ENCODE data around the gene HMGXB3. TPM values are rescaled to one million over a fixed set of nuclear protein-coding genes. Genes with fewer than 3 reads are reported as not detected.

Gene HMGXB3
- total RNA-seq, 2 donors from 2014 or later, result 49.2 to 50.1 TPM

- H3K27ac ChIP-seq, result peak overlapping the region; percentile 58 to 80
- no peak for TF ChIP-seq CTCF (IDR thresholded peaks at IDR 0.05)
- no peaks in the 10 kb centered on the region for H3K27me3 ChIP-seq (replicated peaks; ENCODE audit: insufficient read depth)
- no peaks in the 10 kb centered on the region for H3K36me3 ChIP-seq
- peaks cover 6 to 16% of the 10 kb centered on the region in 2 donors for H3K4me1 ChIP-seq (ENCODE audit: control insufficient read depth in 1 of 2, low read depth in 2 of 2)
- ATAC-seq (ENCODE audit: insufficient number of reproducible peaks, low FRiP score, low read depth) (no peak), DNase-seq (ENCODE audit: low spot score) (no peak)
- H3K4me3 ChIP-seq, result peak overlapping the region; percentile 98
- no peaks in the 10 kb centered on the region for H3K9me3 ChIP-seq
Observed at GRCh38 chr5:149961186-149961685, 39.3 kb upstream of the HMGXB3 start.

GRCh38 chr5:149961957-149962409 is 38.6 kb upstream of the HMGXB3 start:
- no peak for DNase-seq (ENCODE audit: low spot score)
- peaks cover 6 to 16% of the 10 kb centered on the region in 2 donors for H3K4me1 ChIP-seq (ENCODE audit: control insufficient read depth in 1 of 2, low read depth in 2 of 2)
- H3K27me3 ChIP-seq (replicated peaks; ENCODE audit: insufficient read depth), result no peaks in the 10 kb centered on the region
- H3K4me3 ChIP-seq, result no peak overlapping the region
- no peak overlapping the region for H3K27ac ChIP-seq
- TF ChIP-seq CTCF (IDR thresholded peaks at IDR 0.05), result peak; percentile 51
- H3K36me3 ChIP-seq, result no peaks in the 10 kb centered on the region
- no peak for ATAC-seq (ENCODE audit: insufficient number of reproducible peaks, low FRiP score, low read depth)
- H3K9me3 ChIP-seq, result no peaks in the 10 kb centered on the region

- Histone ChIP-seq H3K9me3 (no peaks in the 10 kb centered on the region), H3K27me3 (replicated peaks; ENCODE audit: insufficient read depth) (no peaks in the 10 kb centered on the region), H3K4me1 (ENCODE audit: control insufficient read depth in 1 of 2, low read depth in 2 of 2) (peaks cover 6 to 16% of the 10 kb centered on the region in 2 donors), H3K27ac (no peak overlapping the region), H3K36me3 (no peaks in the 10 kb centered on the region), H3K4me3 (no peak overlapping the region)
- no peak for TF ChIP-seq CTCF (IDR thresholded peaks at IDR 0.05)
- ATAC-seq (ENCODE audit: insufficient number of reproducible peaks, low FRiP score, low read depth) (no peak), DNase-seq (ENCODE audit: low spot score) (no peak)
Observed at GRCh38 chr5:149962601-149963300, 37.8 kb upstream of the HMGXB3 start.

GRCh38 chr5:149963729-149964128 is 36.8 kb upstream of the HMGXB3 start:
- no peak for TF ChIP-seq CTCF (IDR thresholded peaks at IDR 0.05)
- no peak for ATAC-seq (ENCODE audit: insufficient number of reproducible peaks, low FRiP score, low read depth)

GRCh38 chr5:149966946-149967345 is 33.6 kb upstream of the HMGXB3 start:
- no peak for DNase-seq (ENCODE audit: low spot score)
- no peaks in the 10 kb centered on the region for H3K4me1 ChIP-seq (ENCODE audit: control insufficient read depth in 1 of 2, low read depth in 2 of 2)
- no peak for ATAC-seq (ENCODE audit: insufficient number of reproducible peaks, low FRiP score, low read depth)
- no peak for TF ChIP-seq CTCF (IDR thresholded peaks at IDR 0.05)
- no peaks in the 10 kb centered on the region for H3K36me3 ChIP-seq
- H3K27ac ChIP-seq, result no peak overlapping the region
- H3K27me3 ChIP-seq (replicated peaks; ENCODE audit: insufficient read depth), result no peaks in the 10 kb centered on the region
- no peaks in the 10 kb centered on the region for H3K9me3 ChIP-seq
- no peak overlapping the region for H3K4me3 ChIP-seq

More at GRCh38 chr5:149963729-149964128, 36.8 kb upstream of the HMGXB3 start:
- H3K4me1 ChIP-seq (ENCODE audit: control insufficient read depth in 1 of 2, low read depth in 2 of 2), result peaks cover 6 to 16% of the 10 kb centered on the region in 2 donors
- no peak overlapping the region for H3K27ac ChIP-seq
- no peaks in the 10 kb centered on the region for H3K9me3 ChIP-seq
- H3K36me3 ChIP-seq, result no peaks in the 10 kb centered on the region
- H3K27me3 ChIP-seq (replicated peaks; ENCODE audit: insufficient read depth), result no peaks in the 10 kb centered on the region
- DNase-seq (ENCODE audit: low spot score), result no peak
- no peak overlapping the region for H3K4me3 ChIP-seq
